Endothelial cell of umbilical vein (primary cell): ENCODE results near the gene BCL2L14. TPM values are rescaled to one million over a fixed set of nuclear protein-coding genes. Genes with fewer than 3 reads are reported as not detected.

Experiments used
- BruUV-seq: library from RNA; stranded (reverse); fragments of 400-500 nt; replicated peaks from 2 replicates; lab custom pipeline; 2021; lab: Mats Ljungman, UMichigan
- CTCF ChIA-PET: fragments of 300-600, 350-600 bp; sonication (Branson Sonifier 250); formaldehyde crosslinking; loops from one replicate; lab custom pipeline; 2021; ENCODE audit warnings: antibody characterized with exemption, inconsistent platforms; lab: Charles Lee
- POLR2A ChIA-PET: fragments of 300-600, 350-600 bp; sonication (Branson Sonifier 250); formaldehyde crosslinking; loops from one replicate; lab custom pipeline; 2021; ENCODE audit warnings: antibody characterized with exemption, inconsistent platforms; lab: Charles Lee
- DNase-seq: peaks from one replicate; pipeline ENCODE4 v3.0.0-alpha.2; 2011; ENCODE audit warnings: low read depth, low spot score
- FAIRE-seq: peaks from 2 replicates; lab custom pipeline; 2011; peaks lifted over from hg19 to GRCh38; lab: Jason Lieb, UNC
- H2AFZ ChIP-seq: 2 replicates; pipeline ENCODE4 v1.6.0; 2012; ENCODE audit warnings: low read depth, low read length, control low read depth, inconsistent platforms
- H3K27ac ChIP-seq: 2 replicates; pipeline ENCODE4 v1.5.1; 2011; ENCODE audit warnings: low read depth, mild to moderate bottlenecking, control low read depth, low read length, moderate library complexity; ENCODE audit not compliant: insufficient read depth
- H3K27me3 ChIP-seq, 2 experiments: 2 replicates each; pipeline versions ENCODE4 v1.6.0 to v1.6.1; 2011; ENCODE audit warnings: low read length in 2 of 2, mixed read lengths in 1 of 2; ENCODE audit not compliant: control insufficient read depth in 2 of 2, insufficient read depth in 2 of 2
- H3K36me3 ChIP-seq, 2 experiments: 2 replicates in 1 of 2; 3 replicates in 1 of 2; pipeline ENCODE4 v1.5.1; 2011; ENCODE audit warnings: low read length in 2 of 2, mild to moderate bottlenecking in 1 of 2, moderate library complexity in 1 of 2; ENCODE audit not compliant: control insufficient read depth in 2 of 2, insufficient read depth in 2 of 2; ENCODE audit errors: extremely low read depth in 1 of 2
- H3K4me1 ChIP-seq: 3 replicates; pipeline ENCODE4 v1.5.1; 2011; ENCODE audit warnings: mild to moderate bottlenecking, low read length; ENCODE audit not compliant: control insufficient read depth, insufficient read depth; ENCODE audit errors: extremely low read depth
- H3K4me2 ChIP-seq: 2 replicates; pipeline ENCODE4 v1.6.1; 2011; ENCODE audit warnings: low read length, control low read depth, mixed read lengths; ENCODE audit not compliant: insufficient read depth
- H3K4me3 ChIP-seq, 3 experiments: fragments of 200-600 bp in 1 of 3; sonication (generic), shearing (Covaris generic) in 1 of 3; replicated peaks in 1 of 3; 2 replicates each; pipeline ENCODE4 v1.5.1; 2011 to 2016; ENCODE audit warnings: control low read depth in 3 of 3, low read length in 3 of 3, mild to moderate bottlenecking in 2 of 3, inconsistent platforms in 1 of 3, low read depth in 1 of 3, moderate library complexity in 1 of 3; ENCODE audit not compliant: insufficient read depth in 1 of 3
- H3K79me2 ChIP-seq: 2 replicates; pipeline ENCODE4 v1.6.0; 2012; ENCODE audit warnings: low read length, inconsistent platforms; ENCODE audit not compliant: control insufficient read depth, insufficient read depth
- H3K9ac ChIP-seq: replicated peaks from 2 replicates; pipeline ENCODE3; 2011; ENCODE audit warnings: low read length, control low read depth; ENCODE audit not compliant: insufficient read depth; ENCODE audit errors: extremely low read depth
- H3K9me1 ChIP-seq: replicated peaks from 3 replicates; pipeline ENCODE4 v1.6.0; 2011; ENCODE audit warnings: mild to moderate bottlenecking, low read length; ENCODE audit not compliant: control insufficient read depth, insufficient read depth; ENCODE audit errors: extremely low read depth
- H3K9me3 ChIP-seq: replicated peaks from 2 replicates; pipeline ENCODE4 v1.5.1; 2012; ENCODE audit warnings: low read length, inconsistent platforms; ENCODE audit not compliant: control insufficient read depth, insufficient read depth
- H4K20me1 ChIP-seq: replicated peaks from 2 replicates; pipeline ENCODE3; 2011; ENCODE audit warnings: mild to moderate bottlenecking, low read length; ENCODE audit not compliant: control insufficient read depth, insufficient read depth; ENCODE audit errors: extremely low read depth
- FOS ChIP-seq: IDR thresholded peaks from 2 replicates; pipeline ENCODE4 v1.6.1; 2011; ENCODE audit warnings: mild to moderate bottlenecking, low read length, moderate library complexity, borderline replicate concordance; ENCODE audit not compliant: insufficient read depth
- JUN ChIP-seq: IDR thresholded peaks from 2 replicates; pipeline ENCODE4 v1.6.1; 2011; ENCODE audit warnings: borderline replicate concordance, low read depth; ENCODE audit not compliant: insufficient read length, insufficient read depth
- MYC ChIP-seq: IDR thresholded peaks from one replicate; pipeline ENCODE4 v1.6.1; 2011; ENCODE audit warnings: mild to moderate bottlenecking, low read depth, low read length
- POLR2A ChIP-seq: IDR thresholded peaks from 2 replicates; pipeline ENCODE4 v1.6.1; 2012; ENCODE audit warnings: low read depth, mild to moderate bottlenecking, control low read depth, low read length
- POLR2AphosphoS5 ChIP-seq: IDR thresholded peaks from 2 replicates; pipeline ENCODE4 v1.6.1; 2012; ENCODE audit warnings: low read depth, mild to moderate bottlenecking, control low read depth, low read length, moderate library complexity; ENCODE audit not compliant: insufficient read depth
- dilution Hi-C: fragments of 300-500 bp; cut with MboI; formaldehyde crosslinking; loops from one replicate; pipeline ENCODE4 v1.15.0; 2019; ENCODE audit warnings: low sequenced_read_pairs; ENCODE audit not compliant: extremely low pct_ligation_motif_present
- intact Hi-C: fragments of 100-400 bp; cut with micrococcal nuclease; formaldehyde crosslinking; loops from one replicate; pipeline ENCODE4 v1.10.0; 2022
- polyA plus RNA-seq, 4 experiments: library from polyadenylated mRNA; depleted of rRNA in 3 of 4; stranded (reverse) in 3 of 4; unstranded in 1 of 4; fragments of >200 nt; gene quantifications; 2 replicates each; pipeline versions ENCODE4 v1.2.1 to v1.2.3, GENCODE V29; 2011 to 2012; ENCODE audit warnings: missing spikeins in 1 of 4
- total RNA-seq: library from RNA; stranded (reverse); gene quantifications from 2 replicates; pipeline ENCODE4 v1.2.3, GENCODE V29; 2021

The BCL2L14 gene
- total and polyA plus RNA-seq, 2 donors (not counting 3 experiments of a cell fraction or from before 2014, with no cell fraction given) = not detected

GRCh38 chr12:12123036-12123604, 52.4 kb downstream of the BCL2L14 start:
- intact Hi-C loops = no loop called here
- Histone ChIP-seq H3K4me2 (no peak overlapping the region), H3K4me1 (no peaks in the 10 kb centered on the region), H3K27me3 (no peaks in the 10 kb centered on the region), H3K9ac (no peak overlapping the region), H3K27ac (no peak overlapping the region), H2AFZ (no peak overlapping the region), H3K36me3 (peaks cover 9 to 10% of the 10 kb centered on the region in 2 experiments), H4K20me1 (no peaks in the 10 kb centered on the region), H3K79me2 (no peaks in the 10 kb centered on the region), H3K9me3 (no peaks in the 10 kb centered on the region), H3K4me3 (no peak overlapping the region), H3K9me1 (no peaks in the 10 kb centered on the region)
- CTCF ChIA-PET = interaction anchor here (1.0 kb wide), 1 partner anchor 204 kb away, joined by 3 read pairs; no protein-coding TSS in a partner anchor
- no TSS peak for BruUV-seq
- TF ChIP-seq JUN = no peak
- TF ChIP-seq FOS = no peak
- no peak for TF ChIP-seq POLR2A
- FAIRE-seq (no peak), DNase-seq (no peak)
- POLR2A ChIA-PET = no interaction called here
- dilution Hi-C loops = no loop called here

- no peaks in the 10 kb centered on the region for H3K79me2 ChIP-seq
- no peak overlapping the region for H3K9ac ChIP-seq
- H3K9me3 ChIP-seq = no peaks in the 10 kb centered on the region
- POLR2A ChIA-PET = no interaction called here
- intact Hi-C loops = no loop called here
- no peaks in the 10 kb centered on the region for H4K20me1 ChIP-seq
- no peak for DNase-seq
- H3K27me3 ChIP-seq = no peaks in the 10 kb centered on the region
- TF ChIP-seq MYC = no peak
- TF ChIP-seq FOS = no peak
- TF ChIP-seq POLR2AphosphoS5 = no peak
- H2AFZ ChIP-seq = no peak overlapping the region
- no TSS peak for BruUV-seq
- no peak overlapping the region for H3K4me3 ChIP-seq
- no peaks in the 10 kb centered on the region for H3K9me1 ChIP-seq
- H3K27ac ChIP-seq = no peak overlapping the region
- dilution Hi-C loops = no loop called here
- CTCF ChIA-PET = interaction anchor here (0.5 to 1.7 kb wide), 4 partner anchors 9 to 559 kb away, joined by 3 to 6 read pairs (median 3); no protein-coding TSS in a partner anchor
- peaks cover 4 to 10% of the 10 kb centered on the region in 2 experiments for H3K36me3 ChIP-seq
- no peak overlapping the region for H3K4me2 ChIP-seq
- H3K4me1 ChIP-seq = no peaks in the 10 kb centered on the region
- FAIRE-seq = no peak
Measured at GRCh38 chr12:12126551-12126950, 55.8 kb downstream of the BCL2L14 start.
